Stimulated activated CD8-positive, alpha-beta memory T cell treated with anti-CD3 and anti-CD28 coated beads, Interleukin-2, amount 100 ng/mL, for 48 hours (primary cell): ENCODE measurements around the gene TLE6.
"Not testable (repeated sequence)": the region's sequence is repeated elsewhere in the genome, so short reads cannot be mapped to it uniquely, and the experiment has no call there.

Experiments
- DNase-seq, 2 donors: peaks; one replicate each; pipeline ENCODE4 v3.0.0-alpha.2; 2020; ENCODE audit warnings: low read depth in 2 of 2

The TLE6 gene

GRCh38 chr19:2974342-2975041, 2.9 kb upstream of the TLE6 start:
- DNase-seq: no peak

GRCh38 chr19:2976609-2977000, 759 bp upstream of the TLE6 start:
- DNase-seq: no peak

- DNase-seq: no peak
Measured at GRCh38 chr19:2977746-2978138, 378 bp downstream of the TLE6 start.

GRCh38 chr19:2978166-2978767, 903 bp downstream of the TLE6 start:
- DNase-seq: no peak

- no peak for DNase-seq
Measured at GRCh38 chr19:2978772-2979171, 1.4 kb downstream of the TLE6 start.

- no peak for DNase-seq
Measured at GRCh38 chr19:2981898-2982297, 4.5 kb downstream of the TLE6 start.

GRCh38 chr19:2982561-2982960, 5.2 kb downstream of the TLE6 start:
- no peak for DNase-seq

GRCh38 chr19:2982983-2983350, 5.6 kb downstream of the TLE6 start:
- DNase-seq: no peak

GRCh38 chr19:2983351-2984214, 6.2 kb downstream of the TLE6 start:
- DNase-seq: no peak

- DNase-seq: no peak
Measured at GRCh38 chr19:2984215-2984528, 6.8 kb downstream of the TLE6 start.

- DNase-seq: no peak
Measured at GRCh38 chr19:2986951-2987524, 9.7 kb downstream of the TLE6 start.

- no peak for DNase-seq
Measured at GRCh38 chr19:2987797-2988196, 10.4 kb downstream of the TLE6 start.

- DNase-seq: no peak
Measured at GRCh38 chr19:2988568-2988967, 11.2 kb downstream of the TLE6 start.

- no peak for DNase-seq
Measured at GRCh38 chr19:2989236-2989946, 12.0 kb downstream of the TLE6 start.

- DNase-seq: not testable (repeated sequence)
Measured at GRCh38 chr19:2992333-2992732, 15.0 kb downstream of the TLE6 start.

- DNase-seq: no peak
Measured at GRCh38 chr19:2992958-2993357, 15.6 kb downstream of the TLE6 start.

GRCh38 chr19:2993579-2993978, 16.2 kb downstream of the TLE6 start:
- DNase-seq: no peak

- DNase-seq: no peak
Measured at GRCh38 chr19:2994588-2995131, 17.3 kb downstream of the TLE6 start.

GRCh38 chr19:2997720-2998119, 20.4 kb downstream of the TLE6 start:
- DNase-seq: no peak

- no peak for DNase-seq
Measured at GRCh38 chr19:2998642-2999041, 21.3 kb downstream of the TLE6 start.

- DNase-seq: no peak
Measured at GRCh38 chr19:3001235-3001800, 24.0 kb downstream of the TLE6 start.
